Measurements from ENCODE around the gene NTN1.

Gene NTN1

DNA sequence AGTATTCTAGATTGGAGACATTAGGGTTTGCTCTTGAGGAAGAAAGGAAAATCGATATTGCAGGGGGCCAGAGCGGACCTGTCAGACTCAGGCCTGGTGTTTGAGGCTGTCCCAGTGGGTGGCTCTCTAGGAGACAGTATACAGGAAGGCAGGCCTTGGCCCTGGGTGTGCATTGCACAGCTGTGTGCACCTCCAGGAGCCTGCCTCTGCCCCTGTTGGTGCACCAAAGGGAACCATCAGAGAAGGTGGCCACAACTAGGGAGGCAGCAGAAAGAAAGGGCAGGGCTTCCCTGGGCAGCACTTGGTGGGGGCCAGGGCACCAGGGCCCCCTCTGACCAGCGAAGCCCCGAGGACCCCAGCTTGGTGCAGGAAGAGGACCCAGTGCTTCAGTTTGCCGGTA, 188.0 kb downstream of the NTN1 start:
- no peak overlapping the region for H3K27ac ChIP-seq
- TF ChIP-seq, protein P1, sequence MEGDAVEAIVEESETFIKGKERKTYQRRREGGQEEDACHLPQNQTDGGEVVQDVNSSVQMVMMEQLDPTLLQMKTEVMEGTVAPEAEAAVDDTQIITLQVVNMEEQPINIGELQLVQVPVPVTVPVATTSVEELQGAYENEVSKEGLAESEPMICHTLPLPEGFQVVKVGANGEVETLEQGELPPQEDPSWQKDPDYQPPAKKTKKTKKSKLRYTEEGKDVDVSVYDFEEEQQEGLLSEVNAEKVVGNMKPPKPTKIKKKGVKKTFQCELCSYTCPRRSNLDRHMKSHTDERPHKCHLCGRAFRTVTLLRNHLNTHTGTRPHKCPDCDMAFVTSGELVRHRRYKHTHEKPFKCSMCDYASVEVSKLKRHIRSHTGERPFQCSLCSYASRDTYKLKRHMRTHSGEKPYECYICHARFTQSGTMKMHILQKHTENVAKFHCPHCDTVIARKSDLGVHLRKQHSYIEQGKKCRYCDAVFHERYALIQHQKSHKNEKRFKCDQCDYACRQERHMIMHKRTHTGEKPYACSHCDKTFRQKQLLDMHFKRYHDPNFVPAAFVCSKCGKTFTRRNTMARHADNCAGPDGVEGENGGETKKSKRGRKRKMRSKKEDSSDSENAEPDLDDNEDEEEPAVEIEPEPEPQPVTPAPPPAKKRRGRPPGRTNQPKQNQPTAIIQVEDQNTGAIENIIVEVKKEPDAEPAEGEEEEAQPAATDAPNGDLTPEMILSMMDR (conservative IDR thresholded peaks at IDR 0.05), result no peak
- TF ChIP-seq ZFX (IDR thresholded peaks at IDR 0.05), result no peak

DNA sequence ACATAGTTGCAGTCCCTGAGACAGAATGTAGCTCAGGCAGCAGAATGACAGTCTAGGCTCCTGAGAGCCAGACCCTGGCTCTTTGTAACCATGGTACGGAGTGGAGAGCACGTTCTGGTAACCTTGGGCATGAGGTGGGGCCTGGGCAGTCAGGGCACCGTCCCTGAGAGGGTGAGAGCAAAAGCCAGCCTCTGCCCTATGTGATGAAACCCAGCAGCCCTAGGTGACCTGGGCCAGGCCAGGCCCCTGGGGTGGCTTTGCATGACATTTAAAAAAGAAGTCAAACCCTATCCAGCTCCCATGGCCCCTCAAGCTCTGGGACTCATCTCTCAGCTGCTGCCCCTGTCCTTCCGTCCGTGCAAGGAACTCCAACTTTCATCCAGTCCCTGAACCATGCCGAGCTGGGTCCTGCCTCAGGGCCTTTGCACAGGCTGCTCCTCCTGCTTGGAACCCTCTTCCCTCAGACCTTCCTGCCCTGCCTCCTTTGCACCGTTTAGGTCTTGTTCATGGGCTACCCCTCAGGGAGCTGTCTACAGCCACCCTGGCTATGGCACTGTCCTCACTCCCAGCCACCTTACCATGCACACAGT, 188.6 kb downstream of the NTN1 start:
- TF ChIP-seq, protein P1 (conservative IDR thresholded peaks at IDR 0.05), result no peak
- TF ChIP-seq ZFX (IDR thresholded peaks at IDR 0.05), result no peak
- no peak overlapping the region for H3K27ac ChIP-seq

DNA sequence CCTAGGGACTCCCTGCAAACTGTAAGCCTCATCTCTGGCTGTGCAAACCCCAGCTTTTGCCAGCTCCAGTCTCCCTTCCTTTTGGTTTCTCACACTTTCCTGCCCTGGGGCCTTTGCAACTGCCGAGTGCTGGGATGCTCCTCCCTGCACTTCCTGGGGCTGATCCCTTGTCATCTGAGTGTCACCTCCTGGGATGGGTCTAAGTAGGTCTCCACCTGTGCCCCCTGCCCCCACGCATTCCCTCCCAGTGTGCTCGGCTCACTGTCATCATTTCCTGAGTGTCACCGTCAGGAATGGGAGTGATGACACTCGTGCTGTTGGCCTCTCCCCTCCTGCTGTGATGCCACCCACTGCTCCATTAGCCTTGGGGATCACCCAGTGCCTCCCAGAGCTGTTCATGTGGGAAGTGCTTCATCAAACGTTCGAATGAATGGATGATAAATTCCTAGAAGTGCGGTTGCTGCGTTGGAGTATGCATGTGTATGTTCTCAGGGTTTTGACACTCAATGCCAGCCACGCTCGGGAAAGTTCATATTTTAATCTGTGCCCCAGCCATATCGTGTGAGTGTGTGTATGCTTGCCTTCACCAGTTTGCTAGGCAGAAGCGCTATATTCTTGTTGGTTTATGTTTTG, 189.9 kb downstream of the NTN1 start:
- H3K27ac ChIP-seq, result no peak overlapping the region
- TF ChIP-seq, protein P1 (conservative IDR thresholded peaks at IDR 0.05), result no peak
- TF ChIP-seq ZFX (IDR thresholded peaks at IDR 0.05), result no peak

DNA sequence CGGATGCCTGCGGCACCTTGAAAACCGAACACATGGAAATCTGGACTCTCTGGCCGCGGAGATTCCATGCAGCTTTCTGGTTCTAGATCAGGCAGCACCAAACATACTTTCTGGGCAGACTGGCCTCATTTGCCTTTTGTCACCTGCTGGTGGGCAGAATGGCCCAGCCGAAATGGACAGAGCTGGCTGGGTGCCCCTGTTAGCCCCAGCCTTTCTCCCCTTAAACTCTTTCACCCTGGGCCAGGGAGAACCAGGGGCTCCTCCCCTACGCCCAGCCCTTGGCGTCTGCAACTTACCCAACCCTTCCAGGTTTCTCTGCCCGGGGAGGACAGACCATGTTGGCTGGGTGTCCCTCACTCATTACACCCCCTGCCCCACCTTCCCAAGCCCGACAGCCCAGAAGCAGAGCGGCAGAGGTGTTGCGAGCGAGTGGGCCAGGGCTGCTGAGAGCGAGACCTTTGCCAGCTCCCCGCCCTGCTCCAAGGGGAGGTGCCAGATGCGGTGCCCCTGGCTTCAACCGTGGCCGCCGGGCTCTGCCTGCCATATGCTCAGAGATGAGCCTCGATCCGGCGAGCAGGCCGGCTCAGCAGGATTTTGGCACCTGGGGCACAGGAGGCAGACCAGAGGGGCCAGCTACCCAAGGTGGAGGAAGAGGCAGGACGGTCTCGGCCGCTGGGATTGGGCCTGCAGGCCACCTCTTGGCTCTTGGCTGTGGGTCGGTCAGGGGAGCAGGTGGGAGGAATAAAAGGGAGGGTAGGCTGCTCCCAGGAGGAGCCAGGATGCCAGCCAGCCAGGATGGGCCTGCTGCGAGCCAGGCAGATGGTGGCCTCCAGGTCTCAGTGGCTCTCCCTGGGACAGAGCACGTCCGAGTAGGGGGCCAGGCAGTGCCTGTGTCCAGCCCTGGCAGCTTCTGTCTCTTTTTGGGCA, 191.3 kb downstream of the NTN1 start:
- H3K27ac ChIP-seq, result no peak overlapping the region
- TF ChIP-seq, protein P1 (conservative IDR thresholded peaks at IDR 0.05), result no peak
- TF ChIP-seq ZFX (IDR thresholded peaks at IDR 0.05), result no peak

DNA sequence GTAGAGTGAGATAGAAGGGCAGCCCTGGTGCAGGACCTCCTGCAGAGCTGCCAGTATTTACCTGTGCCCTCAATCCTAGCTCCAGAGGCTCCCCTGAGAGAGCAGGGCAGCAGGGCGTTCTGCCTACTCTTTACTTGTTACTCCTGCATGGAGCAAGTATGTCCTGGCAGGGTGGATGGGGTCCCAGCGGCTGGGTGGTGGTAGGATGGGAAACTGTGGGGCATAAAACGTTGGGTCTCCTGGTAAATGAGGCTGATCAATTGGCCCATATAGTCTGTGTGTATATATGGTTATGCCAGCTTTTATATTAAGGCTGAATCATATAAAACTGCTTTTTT, 192.0 kb downstream of the NTN1 start:
- TF ChIP-seq ZFX (IDR thresholded peaks at IDR 0.05), result no peak
- TF ChIP-seq, protein P1 (conservative IDR thresholded peaks at IDR 0.05), result no peak
- no peak overlapping the region for H3K27ac ChIP-seq

DNA sequence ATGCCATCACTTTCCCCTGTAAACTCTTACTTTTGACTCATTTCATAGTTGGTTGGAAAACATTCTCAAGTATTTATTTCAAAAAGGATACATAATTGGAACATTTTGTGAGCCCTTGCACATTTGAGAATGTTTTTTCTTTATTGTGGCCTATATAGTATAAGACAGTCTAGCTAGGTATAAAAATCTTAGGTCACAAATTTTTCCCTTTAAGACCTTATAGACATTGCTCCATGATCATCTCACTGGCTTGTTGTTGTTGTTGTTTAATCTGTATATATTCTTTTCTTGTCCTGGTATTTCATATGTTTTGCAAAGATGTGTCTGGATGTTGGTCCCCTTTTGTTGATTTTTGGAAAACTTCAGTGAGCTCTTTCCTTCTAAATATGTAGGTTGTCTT, 194.2 kb downstream of the NTN1 start:
- TF ChIP-seq ZFX (IDR thresholded peaks at IDR 0.05), result no peak
- TF ChIP-seq, protein P1 (conservative IDR thresholded peaks at IDR 0.05), result no peak
- no peak overlapping the region for H3K27ac ChIP-seq

All from C4-2B (cell line).